Stimulated activated CD4-positive, alpha-beta T cell treated with anti-CD3 and anti-CD28 coated beads, Interleukin-15, amount 100 ng/mL, for 48 hours (primary cell): ENCODE results near the gene RAX.

ENCODE experiments used
- DNase-seq, 2 donors: peaks; one replicate each; pipeline ENCODE4 v3.0.0-alpha.2; 2020; ENCODE audit warnings: low read depth in 2 of 2

Gene RAX

DNA sequence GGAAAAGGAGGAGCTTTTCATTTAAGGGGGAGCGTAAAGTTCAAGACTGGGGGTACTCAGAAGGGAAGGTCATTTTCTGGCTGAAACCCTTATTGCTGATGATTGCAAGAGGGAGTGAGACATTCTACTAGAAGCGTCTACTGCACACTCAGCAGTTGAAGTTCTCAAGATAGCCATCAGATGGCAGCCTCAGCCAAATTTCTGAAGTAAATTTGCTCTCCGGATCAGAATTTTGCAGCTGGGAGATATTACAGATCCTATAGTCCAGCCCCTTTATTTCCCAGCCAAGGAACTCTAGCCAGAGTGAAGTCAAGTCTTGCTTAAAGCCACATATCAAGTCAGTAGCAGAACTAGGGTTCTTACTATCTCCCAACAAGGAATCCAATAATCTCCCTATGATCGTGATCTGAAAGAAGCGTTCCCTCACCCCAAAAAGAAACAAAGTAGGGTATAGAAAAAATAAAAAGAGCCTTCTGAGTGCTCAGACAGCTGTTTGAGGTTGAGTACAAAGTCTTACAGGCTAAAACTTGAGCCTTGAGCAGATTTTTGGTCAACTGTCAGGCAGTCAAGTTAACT, 24.0 kb downstream of the RAX start:
- DNase-seq, result no peak

DNA sequence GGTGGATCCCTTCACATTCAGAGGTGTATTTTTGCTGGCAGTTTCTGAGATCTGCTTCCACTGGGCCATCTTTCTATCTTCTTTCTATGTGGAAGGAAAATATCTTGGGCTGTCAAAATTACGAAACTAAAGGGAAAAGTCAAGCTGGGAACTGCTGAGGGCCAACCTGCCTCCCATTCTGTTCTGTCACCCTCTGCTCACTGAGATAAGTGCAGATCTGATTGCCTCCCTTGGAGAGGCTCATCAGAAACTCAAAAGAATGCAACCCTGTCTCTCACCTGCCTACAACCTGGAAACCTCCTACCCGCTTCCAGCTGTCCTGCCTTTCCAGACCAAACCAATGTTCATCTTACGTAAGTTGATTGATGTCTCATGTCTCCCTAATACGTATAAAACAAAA, 26.5 kb downstream of the RAX start:
- DNase-seq, result no peak

DNA sequence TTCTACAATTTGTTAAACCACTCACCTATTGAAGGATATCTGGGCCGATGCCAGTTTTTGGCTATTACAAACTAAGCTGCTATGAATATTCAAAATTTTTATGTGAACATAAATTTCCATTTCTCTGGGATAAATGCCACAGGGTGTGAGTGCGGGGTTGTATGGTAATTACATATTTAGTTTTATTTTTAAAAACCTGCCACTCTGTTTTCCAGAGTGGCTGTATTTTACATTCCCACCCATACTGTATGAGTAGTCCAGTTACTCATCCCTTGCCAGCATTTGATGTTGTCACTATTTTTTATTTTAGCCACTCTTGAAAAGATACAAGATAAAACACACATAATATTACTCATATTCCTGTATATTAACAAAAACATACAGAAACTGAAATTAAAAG, 30.3 kb downstream of the RAX start:
- no peak for DNase-seq

DNA sequence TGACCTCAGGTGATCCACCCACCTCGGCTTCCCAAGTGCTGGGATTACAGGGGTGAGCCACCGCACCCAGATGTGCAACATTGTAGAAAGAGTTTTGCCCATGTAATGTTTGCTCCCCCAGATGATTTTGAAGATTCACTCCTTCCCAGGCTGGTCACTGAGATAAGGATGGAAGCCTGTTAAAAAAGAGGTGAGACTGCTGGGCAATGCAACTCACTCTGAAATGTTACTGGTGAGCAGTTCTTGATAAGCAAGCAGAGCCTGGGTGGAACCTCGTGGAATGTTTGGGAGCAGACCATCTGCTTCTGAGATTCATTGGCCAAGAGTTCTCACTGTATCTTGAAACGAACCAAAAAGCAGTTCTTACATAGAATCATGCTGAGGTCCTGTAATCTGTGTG, 33.6 kb downstream of the RAX start:
- DNase-seq, result no peak

DNA sequence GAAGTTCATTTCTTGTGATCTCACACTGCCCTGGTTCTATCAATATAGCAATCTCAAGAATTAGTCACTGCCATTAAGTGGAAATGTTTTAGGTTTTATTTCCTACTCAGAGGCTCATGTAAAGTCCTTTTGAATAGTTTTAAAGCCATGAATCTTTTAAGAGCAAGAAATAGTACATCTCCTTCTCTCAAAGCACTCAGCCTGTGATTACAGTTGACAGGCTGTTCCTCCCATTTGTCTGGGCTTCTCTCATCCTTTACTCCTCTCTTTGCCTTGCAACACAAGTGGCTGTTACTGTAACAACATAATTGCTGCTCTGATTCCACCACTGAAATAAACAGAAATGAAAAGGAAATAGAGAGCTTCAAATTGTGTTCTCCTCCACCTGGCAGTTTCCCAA, 34.9 kb downstream of the RAX start:
- DNase-seq, result no peak

DNA sequence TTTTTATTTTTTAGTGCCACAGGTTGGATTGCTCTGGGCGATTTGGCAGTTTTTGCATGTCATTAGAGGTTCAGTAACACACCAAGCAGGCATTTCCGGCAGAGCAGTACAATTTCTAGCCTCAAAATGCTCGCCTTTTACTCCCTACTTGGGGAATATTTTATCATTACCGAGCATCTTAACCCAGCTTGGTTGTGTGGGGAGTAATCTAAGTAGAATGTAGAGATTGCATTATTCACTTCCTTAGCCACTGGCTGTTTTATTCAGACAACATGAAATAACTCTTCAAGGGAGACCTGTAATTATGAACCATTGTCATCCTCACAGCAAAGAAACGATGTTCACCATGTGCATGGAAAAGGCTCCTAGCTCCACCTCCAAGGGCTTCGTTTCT, 40.2 kb downstream of the RAX start:
- no peak for DNase-seq

DNA sequence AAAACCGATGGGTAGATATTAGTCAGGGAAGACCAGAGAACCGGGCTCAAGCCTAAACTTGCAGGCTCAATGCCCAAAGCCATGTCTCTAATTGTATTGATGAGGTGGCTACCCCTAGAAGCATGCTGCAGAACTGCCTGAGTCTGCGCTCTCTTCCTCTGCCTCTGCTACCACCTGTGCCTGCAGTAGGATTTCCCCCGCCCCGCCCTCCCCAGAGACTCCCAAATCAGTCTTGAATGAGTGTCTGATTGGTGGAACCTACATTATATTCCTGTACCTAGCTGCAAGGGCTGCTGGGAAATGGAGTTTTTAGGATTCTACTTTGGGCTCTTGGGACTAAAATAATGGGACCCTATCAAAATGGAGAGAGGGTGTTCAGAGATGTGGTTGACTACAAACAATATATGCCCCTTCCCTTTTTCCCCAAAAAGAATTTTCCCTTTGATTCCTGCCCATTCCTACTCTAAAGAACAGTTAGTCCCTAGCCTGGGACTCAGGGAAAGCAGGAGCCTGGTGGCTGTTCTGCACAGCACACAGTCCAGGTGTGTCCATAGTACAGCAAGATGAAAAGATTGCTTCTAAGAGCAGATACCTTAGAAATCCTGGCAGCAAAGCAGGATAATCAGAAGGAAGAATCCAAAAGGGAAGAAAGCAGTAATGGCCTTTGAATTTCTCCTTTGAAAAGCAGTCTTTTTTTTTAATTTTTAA, 40.8 kb downstream of the RAX start:
- DNase-seq, result no peak

DNA sequence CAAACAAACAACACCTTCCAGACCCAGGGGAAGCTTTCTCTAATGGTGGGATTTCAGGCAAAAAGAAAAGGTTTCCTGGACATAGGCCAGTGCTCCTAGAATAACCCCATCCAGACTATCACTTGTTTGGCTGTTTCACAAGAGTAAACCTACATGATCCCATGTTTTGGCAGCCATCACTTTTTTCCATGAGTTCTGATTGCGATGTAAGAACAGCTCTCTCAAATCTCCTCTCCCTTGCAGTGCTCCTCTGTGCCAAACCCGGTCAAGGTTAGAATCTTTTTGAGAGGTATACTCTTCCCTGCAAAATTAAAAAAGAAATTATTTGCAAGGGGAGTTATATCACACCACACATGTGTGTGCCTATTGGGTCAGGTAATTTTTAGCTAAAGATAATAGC, 41.4 kb downstream of the RAX start:
- DNase-seq, result no peak

DNA sequence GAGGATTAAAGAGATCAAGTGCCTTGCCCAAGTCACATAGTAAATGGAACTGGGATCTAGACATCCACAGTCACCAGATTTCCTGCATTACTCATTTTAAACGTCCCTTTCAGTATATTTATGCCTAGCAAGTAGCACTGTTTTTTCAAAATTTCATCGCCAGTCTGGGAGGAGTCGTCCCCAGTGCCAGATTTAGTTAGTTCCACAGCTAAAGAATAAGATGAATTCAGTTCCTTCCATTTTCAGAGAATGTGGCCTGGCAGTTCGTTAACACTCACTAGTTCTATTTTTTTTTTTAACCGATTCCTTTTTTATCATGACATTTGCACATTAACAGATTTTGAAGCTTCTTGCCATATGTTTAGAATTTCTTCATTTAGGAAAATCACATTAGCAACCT, 42.1 kb downstream of the RAX start:
- DNase-seq, result no peak

DNA sequence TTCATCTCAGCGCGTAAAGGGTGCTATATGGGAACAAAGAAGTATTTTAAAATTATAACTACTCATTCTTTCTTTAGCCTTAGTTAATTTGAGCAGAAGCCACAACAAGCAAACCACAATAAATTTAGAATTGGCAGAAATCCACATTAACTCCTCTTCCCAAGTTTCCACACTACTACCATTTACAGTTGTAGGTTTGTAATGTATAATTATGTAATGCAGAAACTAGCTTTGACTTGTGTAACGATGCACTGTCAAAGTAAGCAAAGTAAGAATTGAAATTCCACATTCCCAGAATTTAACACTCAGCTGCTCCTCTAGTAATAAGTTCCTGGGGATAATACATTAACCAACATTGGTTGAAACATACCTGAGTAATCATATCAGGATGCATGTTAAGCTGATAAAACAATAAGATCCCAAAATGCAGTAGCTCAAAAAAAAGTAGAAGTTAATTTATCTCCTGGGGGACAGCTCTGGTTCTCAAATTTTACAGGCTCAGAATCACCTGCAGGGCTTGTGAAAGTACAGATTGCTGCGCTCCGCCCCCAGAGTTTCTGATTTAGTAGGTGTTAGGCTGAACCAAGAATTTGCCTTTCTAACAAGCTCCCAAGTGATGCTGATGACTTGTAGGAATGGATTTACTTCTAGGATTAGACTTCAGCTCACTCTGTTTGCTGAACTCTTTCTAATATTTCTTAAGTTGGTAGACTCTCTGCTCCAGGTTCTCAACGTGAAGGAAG, 43.4 kb downstream of the RAX start:
- DNase-seq, result no peak

GRCh38 chr18:59229191-59229590, 44.1 kb downstream of the RAX start:
- no peak for DNase-seq

DNA sequence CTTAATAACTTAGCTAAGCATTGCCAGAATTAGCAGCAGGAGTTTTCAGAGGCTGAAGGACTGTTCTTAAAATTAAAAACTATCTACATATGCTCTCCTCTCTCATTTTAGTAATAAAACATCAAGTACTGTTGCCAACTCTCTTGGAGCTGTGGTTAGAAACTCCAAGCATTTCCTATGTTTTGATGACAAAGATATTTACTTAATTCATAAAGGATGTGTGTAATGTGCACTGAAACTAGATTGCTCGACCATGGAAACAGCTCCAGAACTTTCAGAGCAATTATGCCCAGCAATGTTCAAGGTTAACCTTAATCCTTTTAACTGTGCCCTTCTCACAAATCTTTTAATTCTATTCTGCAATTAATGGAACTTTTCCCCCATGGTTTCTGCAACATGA, 44.9 kb downstream of the RAX start:
- DNase-seq, result no peak

DNA sequence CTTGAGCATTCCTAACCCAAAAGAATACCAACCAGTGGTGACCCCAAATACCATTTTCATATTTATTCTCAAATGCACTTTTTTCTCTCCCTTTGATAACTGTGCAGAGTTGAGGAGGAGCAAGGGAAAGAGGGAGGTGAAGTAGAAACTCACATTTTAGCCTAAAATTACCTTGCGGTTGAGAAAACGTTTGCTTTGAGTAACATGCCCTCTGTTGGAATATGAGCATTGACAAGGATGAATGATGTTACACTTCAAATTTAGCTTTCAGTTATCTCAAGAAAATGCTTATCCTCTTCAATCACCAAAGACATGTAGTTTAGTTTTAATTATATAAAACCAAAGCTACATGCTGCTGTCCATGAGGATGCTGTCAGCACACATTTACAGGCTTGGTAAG, 50.9 kb downstream of the RAX start:
- no peak for DNase-seq

DNA sequence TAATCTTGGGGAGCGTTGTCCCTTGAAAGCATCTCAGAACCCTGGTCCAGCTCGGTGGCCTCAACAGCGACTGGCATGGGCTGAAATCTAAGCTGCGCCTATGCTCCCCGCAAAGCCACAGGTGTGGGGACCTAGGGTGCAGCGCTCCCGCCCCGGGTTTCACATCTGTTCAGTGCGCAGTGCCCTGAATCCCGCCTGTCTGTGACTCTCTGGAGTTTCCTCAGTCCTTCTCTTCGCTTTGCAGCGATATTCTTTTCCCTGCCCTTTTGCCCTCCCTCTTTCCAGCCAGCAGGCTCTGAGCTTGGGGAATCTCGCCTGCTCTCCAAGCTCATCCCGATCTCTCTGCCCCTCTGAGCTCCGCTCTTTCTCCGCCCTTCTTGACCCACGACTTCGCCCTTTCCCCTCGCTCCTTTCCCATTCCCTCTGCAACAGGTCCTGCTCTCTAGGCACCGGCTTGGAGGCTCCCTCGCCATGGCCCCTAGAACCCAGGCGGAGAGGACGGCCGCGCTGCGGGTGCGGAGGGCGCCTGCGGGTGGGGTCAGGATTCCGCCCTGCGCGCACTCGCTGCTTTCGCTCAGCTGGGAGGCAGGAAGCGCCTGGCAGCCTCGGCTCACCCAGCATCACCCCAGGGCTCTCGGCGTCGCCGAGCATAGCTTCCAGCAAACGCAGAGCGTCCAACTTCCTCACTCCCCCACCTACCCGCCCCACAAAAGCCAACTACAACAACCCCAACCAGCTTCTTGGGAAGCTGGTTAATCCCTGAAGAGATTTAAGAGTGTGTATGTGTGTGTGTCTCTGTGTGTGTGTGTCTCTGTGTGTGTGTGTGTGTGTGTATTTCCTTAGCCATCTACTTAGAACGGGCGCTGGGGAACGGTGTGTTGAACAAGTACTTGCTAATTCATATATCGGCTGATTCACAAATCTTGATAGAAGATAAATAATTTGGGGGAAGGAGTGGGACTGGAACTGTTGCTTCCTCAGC, 52.2 kb downstream of the RAX start:
- no peak for DNase-seq

DNA sequence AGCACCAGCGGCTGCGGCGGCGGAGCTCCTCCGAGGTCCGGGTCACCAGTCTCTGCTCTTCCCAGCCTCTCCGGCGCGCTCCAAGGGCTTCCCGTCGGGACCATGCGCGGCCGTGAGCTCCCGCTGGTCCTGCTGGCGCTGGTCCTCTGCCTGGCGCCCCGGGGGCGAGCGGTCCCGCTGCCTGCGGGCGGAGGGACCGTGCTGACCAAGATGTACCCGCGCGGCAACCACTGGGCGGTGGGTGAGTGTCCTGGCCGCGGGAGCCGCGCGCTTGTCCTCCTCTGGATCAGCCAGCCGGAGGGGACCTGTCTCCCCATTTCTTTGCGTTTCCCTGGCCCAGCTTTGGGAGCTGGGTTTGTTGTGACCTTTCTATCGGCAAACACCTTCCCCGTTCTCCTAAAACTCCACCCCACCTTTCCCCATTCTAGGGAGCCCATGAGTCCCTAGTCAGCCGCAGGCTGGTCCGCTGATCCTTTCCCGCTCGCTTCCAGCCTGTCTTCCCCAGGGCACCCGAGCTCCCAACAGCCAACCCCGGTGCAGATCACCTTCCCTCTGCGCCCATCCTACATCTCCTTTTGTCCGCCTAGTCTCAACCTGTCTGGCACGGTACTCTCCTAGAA, 53.0 kb downstream of the RAX start:
- DNase-seq, result no peak

DNA sequence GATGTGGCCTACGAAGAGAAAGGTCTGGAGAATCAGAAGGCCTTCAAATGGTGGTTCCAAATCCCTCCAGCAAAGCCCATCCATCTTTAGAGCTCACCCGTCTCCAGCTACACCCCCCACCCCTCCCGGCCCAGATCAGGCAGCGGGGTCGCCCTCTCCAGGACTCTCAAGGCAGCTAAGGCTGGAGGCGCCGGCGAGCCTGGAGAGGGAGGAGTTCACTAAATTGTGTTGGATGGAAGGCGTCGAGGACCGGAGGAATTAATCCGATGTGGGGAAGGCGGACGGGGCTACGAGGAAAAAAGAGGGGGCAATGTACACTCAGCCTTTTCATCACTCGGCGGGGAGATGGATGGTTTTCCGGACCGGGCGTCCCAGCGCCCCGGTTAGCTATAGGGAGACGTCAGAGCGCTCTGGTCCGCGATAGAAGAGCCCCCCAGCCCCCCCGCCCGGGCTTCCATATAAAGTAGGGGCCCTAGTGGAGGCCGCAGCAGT, 53.5 kb downstream of the RAX start, which contains the start of gene GRP:
Gene GRP, plus strand, starts transcription at position 487 of the 492 bp plus-strand sequence. CDS start 108 bp downstream, outside the sequence.
- no peak for DNase-seq

GRCh38 chr18:59218018-59218417, 55.2 kb downstream of the RAX start:
- DNase-seq, result no peak
